LNCAP (cell line): ENCODE measurements around the gene UNC5B.

Experiments
- TF ChIP-seq, protein P1 (sequence below): fragments of 450-650 bp; IDR thresholded peaks from 2 replicates; pipeline ENCODE4 v1.5.1; 2017; ENCODE audit warnings: mild to moderate bottlenecking

Gene UNC5B

DNA sequence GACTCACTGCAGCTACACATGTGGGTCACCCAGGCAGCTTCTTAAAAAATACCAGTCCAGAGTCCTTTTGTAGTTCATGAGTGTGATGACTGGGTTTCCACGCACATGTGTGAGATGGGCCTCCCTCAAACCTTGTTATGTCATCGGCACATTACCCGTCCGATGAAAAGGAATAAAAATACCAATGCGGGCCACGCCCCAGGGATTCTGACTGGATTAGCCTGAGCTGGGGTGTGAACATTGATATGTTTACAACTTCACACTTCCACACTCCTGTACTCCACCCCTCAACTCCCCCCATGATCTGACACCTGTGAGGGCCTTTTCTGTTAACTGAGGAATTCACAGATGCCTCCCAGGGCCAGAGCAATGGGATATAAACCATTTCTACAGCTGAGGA lies 112.9 kb downstream of the UNC5B start:
- TF ChIP-seq, protein P1, sequence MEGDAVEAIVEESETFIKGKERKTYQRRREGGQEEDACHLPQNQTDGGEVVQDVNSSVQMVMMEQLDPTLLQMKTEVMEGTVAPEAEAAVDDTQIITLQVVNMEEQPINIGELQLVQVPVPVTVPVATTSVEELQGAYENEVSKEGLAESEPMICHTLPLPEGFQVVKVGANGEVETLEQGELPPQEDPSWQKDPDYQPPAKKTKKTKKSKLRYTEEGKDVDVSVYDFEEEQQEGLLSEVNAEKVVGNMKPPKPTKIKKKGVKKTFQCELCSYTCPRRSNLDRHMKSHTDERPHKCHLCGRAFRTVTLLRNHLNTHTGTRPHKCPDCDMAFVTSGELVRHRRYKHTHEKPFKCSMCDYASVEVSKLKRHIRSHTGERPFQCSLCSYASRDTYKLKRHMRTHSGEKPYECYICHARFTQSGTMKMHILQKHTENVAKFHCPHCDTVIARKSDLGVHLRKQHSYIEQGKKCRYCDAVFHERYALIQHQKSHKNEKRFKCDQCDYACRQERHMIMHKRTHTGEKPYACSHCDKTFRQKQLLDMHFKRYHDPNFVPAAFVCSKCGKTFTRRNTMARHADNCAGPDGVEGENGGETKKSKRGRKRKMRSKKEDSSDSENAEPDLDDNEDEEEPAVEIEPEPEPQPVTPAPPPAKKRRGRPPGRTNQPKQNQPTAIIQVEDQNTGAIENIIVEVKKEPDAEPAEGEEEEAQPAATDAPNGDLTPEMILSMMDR: no peak

DNA sequence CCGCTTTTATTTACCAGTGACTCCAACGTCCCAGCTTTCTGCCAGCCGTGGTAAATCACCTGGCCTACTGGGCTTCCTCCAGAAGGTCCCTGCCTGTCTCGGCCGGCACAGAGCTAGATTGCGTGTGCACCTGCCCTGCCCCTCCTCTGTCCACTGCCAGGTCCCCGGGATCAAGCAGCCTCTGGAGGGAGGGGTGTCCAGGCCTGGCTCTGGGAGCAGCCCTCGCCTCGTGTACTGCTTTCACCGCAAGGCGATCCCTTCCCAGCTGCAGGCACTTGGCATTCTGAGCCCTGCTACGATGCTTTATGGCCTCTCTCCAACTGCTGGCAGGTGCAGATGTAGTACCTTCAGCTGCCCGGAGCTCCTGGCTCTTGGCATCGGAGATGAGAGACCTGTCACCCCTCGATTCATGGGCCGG lies 114.1 kb downstream of the UNC5B start:
- TF ChIP-seq, protein P1: no peak

DNA sequence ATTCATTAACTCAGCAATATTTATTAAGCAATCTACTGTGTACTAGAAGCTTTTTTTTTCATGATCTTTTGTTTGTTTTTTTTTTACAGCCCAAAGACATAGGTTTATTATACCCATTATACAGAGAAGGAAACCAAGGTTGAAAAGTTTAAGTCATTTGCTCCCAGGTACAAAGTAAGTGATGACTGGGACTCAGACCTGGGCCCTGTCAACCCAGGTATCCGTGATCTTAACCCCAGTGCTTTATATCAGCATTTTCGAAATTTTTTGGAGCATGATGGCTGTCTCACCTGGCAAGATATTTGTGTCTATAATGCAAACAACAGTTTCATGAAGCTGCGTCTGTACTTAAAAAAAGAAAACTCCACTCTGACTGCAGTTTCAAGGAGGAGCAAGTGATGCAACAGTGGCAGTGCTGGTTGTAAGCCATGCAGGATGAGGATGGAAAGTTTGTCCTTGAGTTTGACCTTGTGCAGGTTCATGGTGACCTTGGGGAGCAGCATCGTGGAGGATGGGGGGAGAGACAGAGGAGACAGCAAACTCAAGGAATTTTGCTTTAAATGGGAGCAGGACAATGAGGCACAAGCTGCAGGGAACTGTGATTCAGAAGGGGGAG lies 118.5 kb downstream of the UNC5B start:
- TF ChIP-seq, protein P1: no peak

DNA sequence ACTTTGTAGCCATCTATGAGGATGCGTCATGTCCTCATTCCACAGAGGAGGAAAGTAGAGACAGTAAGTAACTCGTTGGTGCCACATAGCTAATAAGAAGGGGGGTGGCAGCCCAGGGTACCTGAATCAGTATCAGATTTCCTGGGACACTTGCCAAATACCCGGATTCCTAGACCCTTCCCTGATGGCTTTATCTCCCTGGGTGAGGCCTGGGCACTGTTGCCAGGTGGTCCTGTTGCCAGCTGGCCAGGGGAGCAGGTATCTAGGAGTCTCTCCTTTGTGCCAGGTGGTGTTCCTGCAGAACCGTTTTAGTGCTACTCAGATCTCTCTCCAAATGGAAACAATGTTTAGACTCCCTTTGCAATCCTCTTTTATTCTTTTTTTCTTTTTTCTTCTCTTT lies 119.4 kb downstream of the UNC5B start:
- TF ChIP-seq, protein P1: no peak

DNA sequence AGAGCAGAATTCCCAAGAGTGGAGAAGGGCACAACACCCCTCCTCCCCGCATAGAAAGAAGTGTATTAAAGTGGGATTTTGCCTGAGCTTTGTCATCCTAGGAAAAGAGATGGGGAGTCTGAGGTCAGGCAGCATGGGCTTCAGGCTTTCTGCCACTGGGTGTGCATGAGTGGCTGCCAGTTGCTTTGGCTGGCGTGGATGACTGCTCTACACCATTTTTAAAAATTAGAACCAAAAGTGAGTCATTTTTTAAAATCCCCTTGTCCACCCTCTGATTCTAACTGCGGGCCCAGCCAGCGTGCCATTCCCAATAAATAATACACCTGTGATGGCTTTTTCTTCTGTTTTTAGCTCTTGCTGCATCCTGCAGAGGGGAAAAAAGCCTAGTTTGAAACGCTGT lies 120.1 kb downstream of the UNC5B start:
- TF ChIP-seq, protein P1: no peak

DNA sequence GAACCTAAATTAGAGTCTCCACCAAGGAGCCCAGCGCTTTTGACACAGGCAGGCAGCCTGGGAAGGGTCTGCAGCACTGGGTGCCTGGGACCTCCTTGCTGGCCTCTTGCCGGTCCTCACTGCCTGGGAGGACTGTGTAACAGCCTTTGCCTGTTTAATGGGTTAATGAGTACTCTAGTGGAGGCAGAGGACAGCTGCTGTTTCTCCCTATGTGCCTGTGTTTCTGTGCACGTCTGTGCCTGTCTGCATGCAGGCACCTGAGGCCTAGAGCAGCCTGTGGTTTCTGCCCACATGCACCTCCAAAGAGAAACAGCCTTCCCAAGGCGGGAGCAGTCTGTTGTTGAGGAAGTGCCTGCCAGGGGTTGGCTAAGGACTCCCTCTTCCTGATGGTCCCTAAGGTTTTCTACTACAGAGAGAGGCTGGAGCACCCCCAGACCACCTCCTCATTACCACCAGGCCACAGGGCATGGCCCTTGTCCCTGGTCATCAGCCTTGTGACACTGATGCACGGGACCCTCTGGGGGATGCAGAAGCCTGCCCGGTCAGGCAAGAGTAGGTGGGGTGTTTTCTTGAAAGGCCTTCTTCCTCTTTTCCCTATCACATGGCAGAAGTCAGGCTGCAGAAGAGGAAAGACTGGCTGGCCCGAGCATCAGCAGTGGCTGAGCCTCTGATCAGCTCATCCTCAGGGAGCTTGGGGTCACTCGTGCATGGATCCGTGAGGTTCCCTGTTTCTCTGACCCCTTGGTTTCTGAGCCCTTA lies 120.9 kb downstream of the UNC5B start:
- TF ChIP-seq, protein P1: no peak

DNA sequence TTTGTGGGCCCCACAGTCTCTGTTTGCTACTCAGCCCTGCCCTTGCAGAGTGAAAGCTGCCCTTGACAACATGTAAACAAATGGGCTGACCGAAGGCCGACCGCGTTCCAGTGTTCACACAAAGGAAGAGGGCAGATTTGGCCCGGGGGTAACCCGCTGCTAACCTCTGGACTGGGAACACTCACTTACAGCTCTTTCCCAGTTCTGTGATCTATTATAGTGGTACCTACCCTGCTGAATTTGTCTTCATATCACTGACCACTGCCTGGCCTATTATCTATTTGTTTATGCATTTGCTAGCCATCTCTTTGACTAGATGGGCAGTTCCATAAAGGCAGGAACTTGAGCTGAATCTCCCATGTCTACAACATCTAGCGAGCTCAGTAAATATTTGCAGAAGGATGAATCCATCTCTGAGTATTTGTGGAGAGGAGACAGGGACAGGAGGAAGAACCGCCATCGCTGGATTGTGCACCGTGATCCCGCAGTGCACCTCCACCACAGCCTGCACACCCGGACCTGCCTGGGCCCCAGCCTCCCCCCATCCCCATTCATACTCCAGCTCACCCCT lies 121.9 kb downstream of the UNC5B start:
- TF ChIP-seq, protein P1: no peak
